HL-60/S4 (cell line): Measurements from ENCODE around the gene PAGE4.

Experiments used
- in situ Hi-C: fragments of 300-500 bp; cut with MboI; formaldehyde crosslinking; loops from 2 replicates; pipeline ENCODE4 v1.14.3; 2022; ENCODE audit warnings: low sequenced_read_pairs

Gene PAGE4, protein sequence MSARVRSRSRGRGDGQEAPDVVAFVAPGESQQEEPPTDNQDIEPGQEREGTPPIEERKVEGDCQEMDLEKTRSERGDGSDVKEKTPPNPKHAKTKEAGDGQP

DNA sequence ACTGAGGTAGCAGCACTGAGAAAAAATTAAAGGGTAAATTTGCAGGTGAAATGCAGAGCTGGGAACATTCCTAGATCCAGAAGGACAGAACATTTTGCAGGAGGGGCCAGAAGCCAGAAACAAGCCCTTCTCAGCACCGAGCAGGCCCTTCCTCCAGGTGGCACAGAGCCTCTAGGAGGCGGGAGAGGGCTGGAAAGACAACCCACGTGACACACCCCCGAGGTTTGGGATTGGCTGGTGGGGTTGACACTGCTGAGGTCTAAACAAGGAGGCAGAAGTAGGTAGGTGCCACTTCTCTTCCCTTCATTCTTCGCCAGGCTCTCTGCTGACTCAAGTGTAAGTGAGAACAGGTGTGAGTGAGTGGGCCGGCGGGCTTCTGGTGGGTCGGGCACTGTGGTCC, at the start of gene PAGE4:
Gene PAGE4 (plus strand): TSS at position 288 of the 400 bp plus-strand sequence. CDS start 1,126 bp downstream, outside the sequence.
- in situ Hi-C loops = no loop called here

DNA sequence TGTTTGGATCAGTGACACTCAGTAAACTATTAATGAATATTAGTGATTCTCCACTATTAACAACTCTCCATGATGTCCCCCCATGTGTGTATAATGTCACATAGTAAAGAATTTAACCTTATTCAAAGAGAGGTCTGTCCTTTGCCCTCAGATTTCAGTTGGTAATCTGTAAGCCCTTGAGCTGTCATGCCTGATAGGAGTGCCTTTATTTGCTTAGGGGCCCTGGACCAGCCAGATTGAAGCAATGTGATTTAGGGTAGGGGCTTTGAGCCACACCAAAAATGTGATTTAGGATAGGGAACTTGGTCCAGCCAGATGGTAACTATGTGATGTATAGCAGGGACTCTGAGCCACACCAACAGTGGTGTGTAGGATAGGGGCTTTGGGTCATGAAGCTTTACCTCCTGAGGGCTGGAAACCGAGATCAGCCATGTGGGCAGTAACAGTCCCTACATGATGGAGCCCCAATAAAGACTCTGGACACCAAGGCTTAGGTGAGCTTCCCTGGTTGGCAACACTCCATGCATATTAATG, 44.3 kb upstream of the PAGE4 start:
- in situ Hi-C loops = no loop called here

DNA sequence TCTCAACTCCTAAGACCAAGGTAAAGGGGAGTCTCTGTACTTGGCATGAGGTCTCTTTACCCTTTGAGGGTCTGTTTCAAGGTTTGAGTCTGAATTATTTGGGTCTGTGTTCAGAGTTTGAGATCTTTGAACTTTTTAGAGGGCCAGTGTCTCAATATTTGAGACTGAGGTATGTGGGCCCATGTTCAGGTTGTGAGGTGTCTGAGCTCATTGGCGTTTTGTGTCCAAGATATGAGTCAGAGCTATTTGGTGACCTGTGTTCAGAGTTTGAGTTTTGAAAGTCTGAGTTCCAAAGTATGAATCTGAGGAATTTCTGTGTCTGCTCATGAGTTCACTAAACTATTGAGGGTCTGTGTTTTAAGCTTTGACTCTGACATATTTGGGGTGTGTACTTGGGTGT, 36.7 kb upstream of the PAGE4 start:
- in situ Hi-C loops = no loop called here

DNA sequence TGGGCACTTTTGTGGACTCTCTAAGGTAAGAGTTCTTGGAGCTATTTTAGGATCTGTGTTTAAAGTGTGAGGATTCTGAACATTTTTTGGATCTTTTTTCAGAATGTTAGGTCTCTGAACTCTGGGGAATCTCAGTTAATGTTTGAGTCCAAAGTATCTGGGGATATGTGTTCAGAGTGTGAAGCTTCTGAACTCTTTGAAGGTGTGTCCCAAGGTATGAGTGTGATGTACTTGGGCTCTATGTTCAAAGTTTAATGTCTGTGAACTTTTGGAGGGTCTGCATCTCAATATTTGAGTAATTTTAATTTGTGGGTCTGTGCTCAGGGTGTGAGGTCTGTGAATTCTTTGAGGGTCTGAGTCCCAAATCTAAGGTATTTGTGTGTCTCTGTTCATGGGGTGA, 35.4 kb upstream of the PAGE4 start:
- in situ Hi-C loops = no loop called here

DNA sequence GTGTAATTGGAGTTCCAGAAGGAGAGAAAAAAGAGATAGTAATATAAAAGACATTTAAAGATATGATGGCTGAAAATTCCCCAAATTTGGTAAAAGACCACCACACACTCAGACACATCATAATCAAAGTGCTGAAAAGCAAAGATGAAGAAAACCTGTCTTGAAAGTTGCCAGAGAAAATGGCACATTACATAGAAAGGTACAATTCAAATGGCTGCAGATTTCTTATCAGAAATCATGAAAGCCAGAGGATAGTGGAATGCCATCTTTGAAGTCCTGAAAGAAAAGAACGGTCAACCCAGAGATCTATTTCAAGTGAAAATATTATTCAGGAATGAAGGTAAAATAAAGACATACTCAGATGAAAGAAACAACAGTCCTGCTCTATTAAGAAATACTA, 29.3 kb upstream of the PAGE4 start:
- in situ Hi-C loops = no loop called here

DNA sequence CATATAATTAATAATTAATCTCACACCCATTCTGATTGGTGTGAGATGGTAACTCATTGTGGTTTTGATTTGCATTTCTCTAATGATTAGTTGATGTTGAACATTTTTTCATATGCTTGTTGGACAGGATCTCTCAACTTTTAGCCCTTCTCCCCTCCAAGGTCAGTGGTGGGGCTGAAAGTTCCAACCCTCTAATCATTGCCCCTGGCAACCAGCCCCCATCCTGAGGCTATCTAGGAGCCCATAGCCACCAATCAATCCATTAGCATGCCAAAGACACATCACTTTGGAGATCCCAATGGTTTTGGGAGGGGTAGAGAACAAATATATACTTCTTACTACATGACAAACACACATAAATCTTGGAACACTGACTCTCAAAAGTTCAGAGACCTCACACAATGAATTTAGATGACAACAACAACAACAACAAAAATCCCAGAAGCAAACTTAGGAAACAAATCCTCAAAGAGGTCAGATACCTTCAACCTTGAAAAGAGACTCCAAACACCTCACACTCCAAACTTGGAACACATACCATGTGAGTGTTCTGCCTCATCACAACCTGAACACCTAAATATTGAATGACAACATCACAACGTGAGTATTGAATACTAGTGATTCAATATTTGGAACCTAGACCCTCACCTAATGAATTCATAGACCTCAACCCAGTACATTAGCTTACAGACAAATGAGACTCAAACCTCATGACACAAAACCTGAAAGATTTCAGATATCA, 19.0 kb upstream of the PAGE4 start:
- in situ Hi-C loops = no loop called here

DNA sequence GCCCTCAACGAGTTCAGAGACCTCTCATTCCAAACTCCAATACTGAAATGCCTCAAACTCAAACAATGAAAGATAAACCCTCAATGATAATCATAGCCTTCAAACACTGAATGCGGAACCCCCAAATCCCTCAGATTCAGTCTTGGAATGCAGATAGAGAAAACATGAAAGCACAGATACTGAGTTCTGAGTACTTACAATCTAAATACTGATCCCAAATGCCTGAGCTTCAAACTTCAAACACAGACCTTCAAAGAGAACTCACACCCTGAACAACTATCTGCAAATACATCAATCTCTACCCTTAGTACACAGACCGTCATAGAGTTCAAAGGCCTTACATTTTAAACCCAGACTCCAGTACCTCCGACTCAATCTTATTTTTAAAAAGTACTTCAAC, 16.9 kb upstream of the PAGE4 start:
- in situ Hi-C loops = no loop called here

DNA sequence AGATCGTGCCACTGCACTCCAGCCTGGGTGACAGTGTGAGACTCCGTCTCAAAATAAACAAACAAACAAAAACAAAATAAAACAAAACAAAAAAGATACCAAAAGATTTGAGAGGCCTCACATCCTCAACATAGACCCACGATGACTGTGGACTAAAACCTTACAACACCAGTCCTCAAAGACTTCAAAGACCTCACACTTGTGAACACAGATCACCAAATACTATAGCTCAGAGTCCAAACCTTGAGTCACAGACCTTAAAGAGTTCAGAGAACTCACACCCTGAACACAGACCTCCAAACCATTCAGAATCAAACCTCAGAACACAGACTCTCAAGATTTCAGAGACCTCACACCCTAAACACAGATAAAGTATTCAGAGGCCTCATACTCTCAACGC, 12.7 kb upstream of the PAGE4 start:
- in situ Hi-C loops = no loop called here

DNA sequence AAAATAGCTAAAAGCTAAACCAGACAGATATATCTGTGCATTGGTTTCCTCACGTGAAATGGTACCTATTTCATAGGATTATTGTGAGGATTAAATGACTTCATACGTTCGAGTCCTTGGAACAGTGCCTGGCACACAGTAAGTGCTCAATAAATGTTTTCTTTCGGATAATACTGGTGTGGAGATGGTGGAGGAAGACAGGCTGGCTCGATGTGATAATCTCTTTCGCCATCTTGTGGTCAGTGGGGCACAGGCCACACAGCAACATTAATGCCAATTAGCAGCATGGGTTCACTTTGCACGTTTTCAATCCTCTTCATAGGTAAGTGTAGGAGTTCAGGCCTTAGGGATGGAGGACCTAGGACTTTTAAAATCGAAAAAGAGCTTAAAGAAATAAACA, 9.3 kb downstream of the PAGE4 start:
- in situ Hi-C loops = no loop called here

DNA sequence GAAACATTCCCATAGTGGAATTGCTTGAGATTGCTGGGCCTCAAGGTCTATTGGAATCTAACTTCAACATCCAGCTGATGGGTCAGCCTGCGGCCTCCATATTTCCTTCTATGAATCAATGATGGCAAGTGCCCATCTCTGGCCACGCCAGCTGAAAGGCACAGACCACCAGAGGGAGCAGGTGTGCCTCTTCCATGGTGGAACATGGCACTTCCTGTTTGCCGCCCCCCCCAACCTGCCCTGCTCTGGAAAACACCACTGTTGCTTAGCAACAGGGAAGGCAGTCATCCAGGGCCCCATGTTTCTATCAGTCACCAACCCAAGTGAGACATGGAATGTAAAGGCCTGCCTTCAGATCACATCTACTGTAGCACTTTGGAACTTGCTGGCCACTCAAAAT, 11.6 kb downstream of the PAGE4 start:
- in situ Hi-C loops = no loop called here

DNA sequence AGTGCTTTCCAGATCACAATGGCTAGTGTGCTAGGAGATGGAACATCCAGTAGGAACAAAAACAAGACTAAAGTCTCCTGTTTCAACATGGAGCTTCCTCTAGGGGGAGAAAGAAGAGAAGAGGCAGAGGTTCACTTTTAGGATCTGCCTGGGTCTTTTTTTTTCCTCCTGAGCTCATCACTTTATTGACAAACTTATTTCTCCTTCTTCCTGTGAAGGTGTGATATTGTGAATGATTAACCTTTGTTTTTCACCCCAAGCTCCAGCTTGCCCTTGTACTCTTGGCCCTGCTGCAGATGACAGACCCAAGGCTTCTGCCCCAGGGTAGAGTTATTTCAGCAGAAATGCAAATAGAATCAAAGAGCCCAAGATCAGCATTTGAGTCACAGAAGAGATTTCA, 13.5 kb downstream of the PAGE4 start:
- in situ Hi-C loops = no loop called here

DNA sequence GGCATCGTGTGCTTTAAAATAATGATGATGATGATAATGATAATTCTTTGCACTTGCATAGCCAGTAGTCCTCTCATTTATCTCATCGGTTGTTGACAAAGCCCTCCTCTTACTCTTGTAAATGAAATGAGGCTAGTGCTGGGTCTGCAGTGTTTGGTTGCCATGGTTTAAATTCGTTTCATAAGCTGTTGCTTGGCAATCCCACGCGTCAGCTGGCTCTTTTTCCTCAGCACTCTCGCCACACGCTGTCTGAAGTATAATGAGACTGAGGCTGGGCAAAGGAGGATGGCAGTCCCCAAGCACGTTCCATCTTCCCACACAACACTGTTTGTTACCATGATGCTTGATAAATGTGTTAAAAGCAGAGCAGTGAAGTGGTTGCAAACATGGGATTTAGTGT, 15.5 kb downstream of the PAGE4 start:
- in situ Hi-C loops = no loop called here

DNA sequence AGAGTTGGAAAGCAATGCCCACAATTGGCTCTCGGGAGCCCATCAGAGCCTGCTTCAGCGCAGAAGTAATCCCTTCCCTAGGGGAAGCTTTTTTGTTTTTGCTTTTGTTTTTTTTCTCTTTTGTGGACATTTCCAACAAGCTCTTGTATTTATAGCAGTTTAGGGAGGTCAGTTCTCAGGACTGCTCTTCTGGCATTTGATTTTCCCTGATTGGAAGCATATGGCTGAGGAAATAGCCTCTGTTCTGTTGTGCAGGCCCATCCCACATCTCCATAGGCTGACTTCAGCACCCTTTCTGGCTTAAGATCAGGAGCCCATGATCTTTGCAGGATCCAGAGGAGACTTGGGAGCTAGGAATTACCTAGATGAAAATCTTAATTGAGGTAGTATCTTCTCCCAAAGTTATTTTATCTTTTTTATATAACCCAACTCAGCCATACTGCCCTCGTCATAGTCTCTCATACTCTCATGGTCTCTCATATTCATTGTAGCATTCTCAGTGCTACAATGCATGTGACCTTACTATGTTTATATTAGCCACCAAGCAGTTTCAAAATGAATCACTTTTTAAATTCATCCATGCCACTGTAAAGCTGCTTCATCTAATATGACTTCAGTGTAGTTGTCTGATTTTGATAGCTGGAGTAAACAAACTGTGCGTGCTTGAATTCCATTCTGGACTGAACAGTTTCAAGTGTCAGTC, 16.7 kb downstream of the PAGE4 start:
- in situ Hi-C loops = no loop called here

DNA sequence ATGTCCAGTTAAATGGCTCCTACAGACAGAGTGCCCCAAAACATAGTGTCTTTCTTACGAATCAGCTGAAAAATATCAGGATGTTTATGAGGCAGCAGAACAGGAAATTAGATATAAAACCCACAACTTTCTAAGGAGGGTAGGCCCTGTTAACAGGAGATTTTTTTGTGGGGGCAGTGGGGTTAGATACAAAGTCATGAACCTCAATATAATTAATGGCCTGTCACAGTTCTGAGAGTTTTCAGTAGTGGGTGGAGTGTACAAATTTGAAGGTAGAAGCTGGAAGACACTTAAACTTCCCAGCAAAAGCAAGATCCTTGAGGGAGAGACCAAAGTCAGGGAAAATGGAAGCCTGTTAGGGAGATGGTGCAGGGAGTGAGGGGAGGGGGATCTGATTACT, 17.4 kb downstream of the PAGE4 start:
- in situ Hi-C loops = no loop called here

DNA sequence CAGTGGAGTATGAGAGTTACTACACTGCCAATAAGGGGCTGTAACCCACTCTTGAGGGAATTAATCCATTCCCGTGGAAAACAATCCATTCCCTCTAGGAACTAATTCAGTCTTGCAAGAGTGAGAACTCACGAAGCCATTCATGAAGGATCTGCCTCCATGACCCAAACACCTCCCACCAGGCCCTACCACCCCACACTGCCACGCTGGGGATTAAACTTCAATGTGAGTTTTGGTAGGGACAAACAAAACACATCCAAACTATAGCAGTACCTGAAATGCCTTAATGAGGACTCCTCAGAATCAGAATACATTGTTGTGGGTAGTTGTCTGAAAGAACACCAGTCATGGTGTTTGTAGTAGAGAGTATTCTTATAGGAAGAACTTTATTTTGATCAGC, 19.2 kb downstream of the PAGE4 start:
- in situ Hi-C loops = no loop called here

DNA sequence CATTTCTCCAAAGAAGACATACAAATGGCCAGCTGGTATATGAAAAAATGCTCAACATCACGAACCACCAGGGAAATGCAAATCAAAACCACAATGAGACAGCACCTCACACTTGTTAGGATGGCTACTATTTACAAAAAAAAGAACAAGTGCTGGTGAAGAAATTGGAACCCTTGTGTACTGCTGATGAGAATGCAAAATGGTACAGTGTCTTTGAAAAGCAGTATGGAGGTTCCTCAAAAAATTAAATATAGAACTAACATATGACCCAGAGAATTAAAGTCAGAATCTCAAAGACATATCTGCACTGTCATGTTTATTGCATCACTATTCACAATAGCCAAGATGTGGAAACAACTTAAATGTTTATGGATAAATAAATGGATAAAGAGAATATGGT, 20.9 kb downstream of the PAGE4 start:
- in situ Hi-C loops = no loop called here

DNA sequence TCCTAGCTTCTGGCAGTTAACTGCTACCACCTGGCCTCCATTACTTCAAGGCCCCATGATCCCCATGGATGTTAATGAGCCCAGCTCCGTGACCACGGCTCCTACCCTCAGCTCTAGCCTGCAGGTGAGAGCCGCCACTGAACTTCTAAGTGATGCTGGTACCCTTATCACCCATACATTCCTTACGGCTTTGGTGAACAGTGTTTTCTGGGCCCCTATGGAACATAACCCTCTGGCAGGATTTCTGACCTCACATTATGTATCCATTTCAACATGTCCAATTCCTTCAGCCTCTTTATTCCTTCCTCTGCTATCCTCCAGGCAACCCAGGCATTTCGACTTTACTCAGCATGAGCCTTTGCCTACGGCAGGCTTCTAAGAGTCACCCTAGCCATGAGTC, 24.6 kb downstream of the PAGE4 start:
- in situ Hi-C loops = no loop called here

DNA sequence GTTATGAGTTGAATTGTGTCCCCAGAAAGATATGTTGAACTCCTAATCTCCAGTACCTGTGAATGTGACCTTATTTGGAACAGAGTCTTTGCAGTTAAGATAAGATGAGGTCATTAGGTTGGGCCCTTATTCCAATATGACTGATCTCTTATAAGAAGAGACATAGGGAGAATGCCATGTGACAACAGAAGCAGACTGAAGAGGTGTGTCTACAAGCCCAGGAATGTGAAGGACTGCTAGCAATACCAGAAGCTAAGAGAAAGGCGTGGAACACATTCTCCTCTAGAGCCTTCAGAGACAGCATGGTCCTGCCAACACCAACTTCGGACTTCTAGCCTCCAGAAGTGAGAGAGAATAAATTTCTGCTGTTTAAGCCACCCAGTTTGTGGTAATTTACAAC, 27.7 kb downstream of the PAGE4 start:
- in situ Hi-C loops = no loop called here

DNA sequence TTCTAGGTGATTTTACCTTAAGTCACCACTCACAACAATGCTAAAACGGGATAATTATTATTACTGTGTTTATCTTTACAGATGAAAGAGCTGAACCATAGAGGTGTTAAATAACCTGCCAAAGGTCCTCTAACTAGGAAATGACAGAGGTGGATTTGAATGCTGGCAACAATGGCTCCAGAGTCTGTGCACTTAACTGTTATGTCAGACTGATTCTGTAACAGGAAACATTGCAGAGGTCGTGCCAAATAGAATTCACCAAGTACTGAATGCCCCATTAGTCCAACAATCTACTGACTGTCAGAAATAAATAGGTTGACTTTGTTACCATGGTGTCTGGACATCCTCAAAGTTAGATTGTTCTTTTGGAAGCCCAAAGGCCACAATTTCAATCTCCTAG, 29.2 kb downstream of the PAGE4 start:
- in situ Hi-C loops = no loop called here

DNA sequence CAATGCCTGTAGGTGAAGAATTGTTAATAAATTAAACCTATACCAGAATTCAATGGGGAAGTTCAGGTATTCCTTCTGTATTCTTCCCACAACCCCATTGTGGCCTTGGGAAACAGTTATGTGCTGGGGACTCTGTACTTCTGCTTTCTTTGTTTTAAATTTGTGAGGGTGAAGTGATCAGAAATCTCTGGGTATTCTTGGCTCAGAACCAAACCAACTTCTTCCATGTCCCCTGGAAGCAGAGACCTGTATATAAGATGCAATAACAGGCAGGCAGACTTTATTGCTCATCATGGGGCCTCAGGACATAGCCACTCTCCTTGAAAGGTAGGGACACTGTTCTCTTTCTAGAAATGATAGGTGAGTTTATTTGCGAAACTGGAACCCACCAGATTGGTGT, 30.4 kb downstream of the PAGE4 start:
- in situ Hi-C loops = no loop called here

DNA sequence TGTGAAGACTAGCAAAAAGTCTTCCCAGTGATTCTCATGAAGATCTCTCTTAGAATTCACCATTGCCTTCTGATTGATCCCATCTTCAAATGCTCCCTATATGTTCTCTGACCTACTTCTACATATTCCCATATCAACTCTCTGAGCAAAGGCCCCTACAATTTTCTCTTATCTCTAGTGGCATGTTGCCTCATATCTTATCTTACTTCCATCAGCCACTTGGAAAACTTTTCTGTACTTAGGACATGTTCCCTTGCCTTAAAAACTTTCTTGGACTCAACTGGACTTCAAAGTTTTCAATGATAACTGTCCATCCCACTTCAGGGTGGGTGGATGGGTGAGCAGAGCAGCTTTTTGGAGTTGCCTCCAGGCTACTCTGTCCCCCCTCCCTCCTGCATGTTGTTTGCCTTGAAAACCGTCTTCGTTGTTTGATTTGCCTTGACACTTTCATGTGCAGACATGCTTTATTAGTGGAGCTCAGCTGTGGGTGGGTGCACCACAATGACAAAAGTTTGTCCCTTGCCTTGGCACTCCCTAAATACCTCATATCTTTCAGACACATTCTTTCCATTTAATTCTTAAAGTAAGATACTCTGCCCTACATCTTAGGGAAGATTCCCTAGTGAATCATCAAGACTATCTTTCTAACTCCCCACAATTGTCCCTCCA, 31.9 kb downstream of the PAGE4 start:
- in situ Hi-C loops = no loop called here

DNA sequence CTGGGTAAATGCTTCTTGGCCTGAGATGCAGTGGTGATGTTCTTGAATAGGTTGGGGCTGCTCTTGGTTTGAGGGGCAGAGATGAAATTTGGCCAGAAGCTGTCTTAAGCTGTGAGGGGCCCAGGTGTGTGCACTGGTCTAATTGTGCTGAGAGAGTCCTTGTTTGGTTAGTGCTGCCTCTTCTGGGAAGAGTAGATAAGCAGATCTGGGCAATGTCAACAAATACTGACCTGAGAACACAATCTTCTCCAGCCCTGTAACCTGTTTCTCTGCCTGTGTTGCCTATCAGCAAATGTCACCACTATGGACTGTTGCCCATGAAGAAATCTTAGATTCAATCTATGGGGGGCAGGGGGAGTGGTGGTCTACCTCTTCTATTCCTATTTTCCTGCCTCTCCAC, 33.0 kb downstream of the PAGE4 start:
- in situ Hi-C loops = no loop called here
